ENCODE data around the gene IGF2R. TPM values are rescaled to one million over a fixed set of nuclear protein-coding genes. Genes with fewer than 3 reads are reported as not detected.

Gene IGF2R
- total RNA-seq, 4 donors from 2014 or later: 60.0 to 93.4 (median 71.7) TPM

DNA sequence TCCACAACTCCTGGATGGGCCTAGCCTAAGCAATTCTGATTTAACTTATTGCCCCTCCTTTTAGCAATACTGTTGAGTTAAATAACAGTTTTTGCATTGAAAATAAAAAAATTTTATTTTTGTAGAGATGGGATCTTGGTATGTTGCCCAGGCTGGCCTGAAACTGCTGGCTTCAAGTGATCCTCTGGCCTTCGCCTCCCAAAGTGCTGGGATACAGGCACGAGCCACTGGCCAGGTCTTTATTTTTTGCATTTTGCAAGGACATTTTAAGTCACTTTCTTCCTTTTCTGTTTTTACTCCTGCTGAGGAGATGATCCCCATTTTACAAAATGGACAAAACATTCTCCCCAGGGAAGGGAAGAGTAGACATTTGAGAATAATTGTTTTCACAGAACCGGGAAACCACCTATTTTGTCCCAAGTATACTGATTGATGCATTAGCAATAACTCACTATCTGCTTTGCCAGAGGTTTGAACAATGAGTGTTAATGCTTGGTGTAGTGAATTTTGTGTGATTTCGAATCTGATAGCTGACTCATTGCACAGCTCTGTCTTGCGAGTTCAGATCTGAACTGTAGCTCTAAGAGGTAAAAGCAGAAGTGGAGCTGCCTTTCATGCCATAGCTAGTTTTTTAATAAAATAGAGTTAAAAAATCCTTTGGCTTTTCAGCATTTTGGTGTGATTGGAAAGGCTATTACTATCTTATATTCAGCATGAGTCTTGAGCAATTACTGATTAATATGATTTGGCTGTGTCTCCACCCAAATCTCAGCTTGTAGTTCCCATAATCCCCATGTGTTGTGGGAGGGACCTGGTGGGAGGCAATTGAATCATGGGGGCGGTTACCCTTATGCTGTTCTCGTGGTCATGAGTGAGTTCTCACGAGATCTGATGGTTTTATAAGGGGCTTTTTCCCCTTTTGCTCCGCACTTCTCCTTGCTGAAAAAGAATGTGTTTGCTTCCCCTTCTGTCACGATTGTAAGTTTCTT is 20.9 kb downstream of the IGF2R start:
- intact Hi-C loops (cut with DNase I; ENCODE audit: low total_unique reads): no loop called here
- WGBS, 2 donors: 47 to 54% methylated on average over 10 of the region's 10 CpGs
- H3K4me3 ChIP-seq (ENCODE audit: low read depth, poor library complexity, severe bottlenecking): no peak overlapping the region
- no peak for TF ChIP-seq POLR2A (IDR thresholded peaks at IDR 0.05)
- TF ChIP-seq, protein P1, sequence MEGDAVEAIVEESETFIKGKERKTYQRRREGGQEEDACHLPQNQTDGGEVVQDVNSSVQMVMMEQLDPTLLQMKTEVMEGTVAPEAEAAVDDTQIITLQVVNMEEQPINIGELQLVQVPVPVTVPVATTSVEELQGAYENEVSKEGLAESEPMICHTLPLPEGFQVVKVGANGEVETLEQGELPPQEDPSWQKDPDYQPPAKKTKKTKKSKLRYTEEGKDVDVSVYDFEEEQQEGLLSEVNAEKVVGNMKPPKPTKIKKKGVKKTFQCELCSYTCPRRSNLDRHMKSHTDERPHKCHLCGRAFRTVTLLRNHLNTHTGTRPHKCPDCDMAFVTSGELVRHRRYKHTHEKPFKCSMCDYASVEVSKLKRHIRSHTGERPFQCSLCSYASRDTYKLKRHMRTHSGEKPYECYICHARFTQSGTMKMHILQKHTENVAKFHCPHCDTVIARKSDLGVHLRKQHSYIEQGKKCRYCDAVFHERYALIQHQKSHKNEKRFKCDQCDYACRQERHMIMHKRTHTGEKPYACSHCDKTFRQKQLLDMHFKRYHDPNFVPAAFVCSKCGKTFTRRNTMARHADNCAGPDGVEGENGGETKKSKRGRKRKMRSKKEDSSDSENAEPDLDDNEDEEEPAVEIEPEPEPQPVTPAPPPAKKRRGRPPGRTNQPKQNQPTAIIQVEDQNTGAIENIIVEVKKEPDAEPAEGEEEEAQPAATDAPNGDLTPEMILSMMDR (IDR thresholded peaks at IDR 0.05): no peak
- no peak for DNase-seq (ENCODE audit: low spot score in 2 of 2)

DNA sequence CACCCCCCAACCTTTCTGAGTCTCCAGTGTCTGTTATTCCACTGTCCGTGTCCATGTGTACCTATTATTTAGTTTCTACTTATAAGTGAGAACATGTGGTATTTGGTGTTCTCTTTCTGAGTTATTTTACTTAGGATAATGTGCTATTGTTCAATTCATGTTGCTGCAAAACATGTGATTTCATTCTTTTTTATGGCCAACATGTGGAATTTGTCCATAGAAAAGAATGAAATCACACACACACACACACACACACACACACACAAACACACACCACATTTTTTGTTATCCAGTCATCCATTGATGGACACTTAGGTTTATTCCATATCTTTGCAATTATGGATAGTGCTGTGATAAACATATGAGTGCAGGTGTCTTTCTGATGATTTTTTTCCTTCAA is 23.5 kb downstream of the IGF2R start:
- 48 to 60% methylated on average over 1 of the region's 1 CpG for WGBS, 2 donors
- H3K4me3 ChIP-seq (ENCODE audit: low read depth, poor library complexity, severe bottlenecking): no peak overlapping the region
- no peak for DNase-seq (ENCODE audit: low spot score in 2 of 2)
- intact Hi-C loops (cut with DNase I; ENCODE audit: low total_unique reads): no loop called here
- TF ChIP-seq, protein P1 (IDR thresholded peaks at IDR 0.05): no peak
- TF ChIP-seq POLR2A (IDR thresholded peaks at IDR 0.05): no peak

GRCh38 chr6:159995405-159995804 is 26.5 kb downstream of the IGF2R start:
- DNase-seq (ENCODE audit: low spot score in 2 of 2): no peak
- TF ChIP-seq POLR2A (IDR thresholded peaks at IDR 0.05): no peak
- 94 to 97% methylated on average over 2 of the region's 2 CpGs for WGBS, 2 donors
- no peak overlapping the region for H3K4me3 ChIP-seq (ENCODE audit: low read depth, poor library complexity, severe bottlenecking)
- intact Hi-C loops (cut with DNase I; ENCODE audit: low total_unique reads): no loop called here

DNA sequence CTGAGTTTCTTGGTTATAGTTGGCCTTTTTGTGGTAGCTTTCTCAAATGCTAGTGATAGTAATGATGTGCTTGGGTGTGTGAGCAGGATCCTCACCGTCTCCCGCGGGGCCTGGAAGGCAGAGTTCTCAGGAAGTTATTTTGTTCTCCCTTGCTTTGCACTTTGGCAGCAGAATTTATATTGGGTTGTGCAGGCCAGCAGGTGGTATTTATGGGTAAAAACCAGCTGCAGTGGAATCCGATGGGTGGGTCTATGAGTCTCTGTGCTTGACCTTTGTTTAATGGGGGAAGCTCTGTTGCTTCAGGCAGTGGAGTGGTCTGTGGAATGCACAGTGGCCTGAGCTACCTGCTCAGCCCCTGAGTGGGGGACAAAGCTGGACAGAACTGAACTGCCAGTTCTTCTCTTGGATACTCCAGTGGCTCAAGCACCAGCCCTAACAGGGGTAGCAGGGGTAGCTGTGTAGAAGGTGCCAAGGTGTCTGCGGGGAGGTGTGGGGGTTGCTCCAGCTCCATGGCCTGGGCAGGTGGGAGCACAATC is 27.3 kb downstream of the IGF2R start:
- intact Hi-C loops (cut with DNase I; ENCODE audit: low total_unique reads): no loop called here
- 84 to 94% methylated on average over 5 of the region's 5 CpGs for WGBS, 2 donors
- DNase-seq (ENCODE audit: low spot score in 2 of 2): no peak
- no peak overlapping the region for H3K4me3 ChIP-seq (ENCODE audit: low read depth, poor library complexity, severe bottlenecking)
- TF ChIP-seq POLR2A (IDR thresholded peaks at IDR 0.05): no peak
- TF ChIP-seq, protein P1 (IDR thresholded peaks at IDR 0.05): no peak

GRCh38 chr6:159996626-159997497 is 28.0 kb downstream of the IGF2R start:
- TF ChIP-seq POLR2A (IDR thresholded peaks at IDR 0.05): no peak
- TF ChIP-seq, protein P1 (IDR thresholded peaks at IDR 0.05): no peak
- intact Hi-C loops (cut with DNase I; ENCODE audit: low total_unique reads): no loop called here
- H3K4me3 ChIP-seq (ENCODE audit: low read depth, poor library complexity, severe bottlenecking): no peak overlapping the region
- DNase-seq (ENCODE audit: low spot score in 2 of 2): no peak
- 91 to 95% methylated on average over 12 of the region's 12 CpGs for WGBS, 2 donors

Measured in lower leg skin (tissue), 4 donors.